CD4-positive, alpha-beta memory T cell (primary cell): ENCODE results near the gene ATM. TPM values are rescaled to one million over a fixed set of nuclear protein-coding genes. Genes with fewer than 3 reads are reported as not detected.

Source experiments
- CTCF ChIA-PET: fragments of 350-600 bp; sonication (Branson Sonifier 250); formaldehyde crosslinking; loops from one replicate; lab custom pipeline; 2021; ENCODE audit warnings: inconsistent platforms; ENCODE audit not compliant: partially characterized antibody; lab: Charles Lee
- POLR2A ChIA-PET: fragments of 350-600 bp; sonication (Branson Sonifier 250); formaldehyde crosslinking; loops from one replicate; lab custom pipeline; 2021; ENCODE audit not compliant: partially characterized antibody; lab: Charles Lee
- DNase-seq, 5 donors: peaks; one replicate each; pipeline versions ENCODE4 v3.0.0 to v3.0.0-alpha.2; 2020 to 2022; ENCODE audit warnings: mixed read lengths in 1 of 5
- H3K27ac ChIP-seq: one replicate; pipeline ENCODE4 v1.7.0; 2013; ENCODE audit warnings: low read depth, low read length
- H3K27me3 ChIP-seq: 2 replicates; pipeline ENCODE4 v1.7.0; 2013; ENCODE audit warnings: mild to moderate bottlenecking, low read length, moderate library complexity; ENCODE audit not compliant: insufficient read depth
- H3K36me3 ChIP-seq: 2 replicates; pipeline ENCODE4 v1.7.0; 2013; ENCODE audit warnings: mild to moderate bottlenecking, low read length, moderate library complexity; ENCODE audit not compliant: insufficient read depth
- H3K4me1 ChIP-seq: 2 replicates; pipeline ENCODE4 v1.7.0; 2013; ENCODE audit warnings: mild to moderate bottlenecking, low read length, moderate library complexity; ENCODE audit not compliant: insufficient read depth
- H3K4me3 ChIP-seq, 2 donors: one replicate each; pipeline ENCODE4 v1.7.0; 2013; ENCODE audit warnings: low read length in 2 of 2, mild to moderate bottlenecking in 1 of 2
- H3K9me3 ChIP-seq, 2 donors: one replicate each; pipeline ENCODE4 v1.7.0; 2013; ENCODE audit warnings: low read length in 2 of 2, control low read depth in 1 of 2; ENCODE audit not compliant: control insufficient read depth in 1 of 2
- H3K27ac Mint-ChIP-seq, 7 donors: one replicate each; pipeline ENCODE4 v1.8.0; 2020 to 2021; ENCODE audit warnings: mixed read lengths in 7 of 7, mild to moderate bottlenecking in 6 of 7, inconsistent platforms in 3 of 7, moderate library complexity in 3 of 7
- H3K27me3 Mint-ChIP-seq, 2 donors: one replicate each; pipeline ENCODE4 v1.8.0; 2020 to 2021; ENCODE audit warnings: mixed read lengths in 2 of 2
- H3K36me3 Mint-ChIP-seq, 2 donors: one replicate each; pipeline ENCODE4 v1.8.0; 2020 to 2021; ENCODE audit warnings: mixed read lengths in 2 of 2, inconsistent platforms in 1 of 2, mild to moderate bottlenecking in 1 of 2
- H3K4me1 Mint-ChIP-seq, 4 donors: one replicate each; pipeline ENCODE4 v1.8.0; 2020 to 2021; ENCODE audit warnings: mixed read lengths in 4 of 4, mild to moderate bottlenecking in 1 of 4
- H3K4me3 Mint-ChIP-seq, 8 donors: one replicate each; pipeline ENCODE4 v1.8.0; 2020 to 2021; ENCODE audit warnings: mixed read lengths in 8 of 8, mild to moderate bottlenecking in 7 of 8, moderate library complexity in 6 of 8, inconsistent platforms in 3 of 8
- H3K9me3 Mint-ChIP-seq, 8 donors: one replicate each; pipeline ENCODE4 v1.8.0; 2020 to 2021; ENCODE audit warnings: mixed read lengths in 8 of 8, mild to moderate bottlenecking in 5 of 8, inconsistent platforms in 3 of 8, moderate library complexity in 1 of 8
- intact Hi-C: fragments of 100-400 bp; cut with micrococcal nuclease; formaldehyde crosslinking; loops from one replicate; pipeline ENCODE4 v1.15.1; 2023
- polyA plus RNA-seq, 2 donors: library from polyadenylated mRNA; unstranded; fragments of 300-500 nt; fragmentation: Illumina TruSeq; gene quantifications; one replicate each; pipeline ENCODE4 v1.2.3, GENCODE V29; 2021
- total RNA-seq, 2 experiments: library from RNA; stranded (reverse); gene quantifications; one replicate each; pipeline ENCODE4 v1.2.3, GENCODE V29; 2021

The ATM gene
- total and polyA plus RNA-seq, 4 experiments from 2014 or later, result 48.6 to 555 (median 292) TPM

DNA sequence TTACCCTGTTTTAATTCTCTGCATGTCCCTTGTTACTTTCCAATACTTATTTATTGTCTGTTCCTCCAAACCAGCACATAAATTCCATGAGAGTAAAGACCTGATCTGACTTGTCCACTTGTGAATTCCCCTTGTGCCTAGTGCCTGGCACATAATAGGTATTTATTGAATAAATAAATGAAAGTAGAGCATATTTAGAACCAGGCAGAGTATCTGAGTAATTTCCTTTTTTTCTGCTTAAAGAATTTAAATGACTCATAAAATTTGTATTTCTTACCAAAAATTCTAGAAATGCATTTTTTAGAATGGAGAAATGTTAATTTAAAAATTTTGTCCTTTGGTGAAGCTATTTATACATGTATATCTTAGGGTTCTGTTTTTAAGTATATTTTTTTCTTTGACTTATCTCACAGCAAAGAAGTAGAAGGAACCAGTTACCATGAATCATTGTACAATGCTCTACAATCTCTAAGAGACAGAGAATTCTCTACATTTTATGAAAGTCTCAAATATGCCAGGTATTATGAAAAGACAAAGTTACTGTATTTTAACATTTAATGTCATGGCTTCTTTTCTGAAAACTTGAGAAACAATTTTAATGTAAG lies 96.8 kb downstream of the ATM start:
- Mint-ChIP-seq H3K27ac (peak overlapping the region in 5 of 7 donors; percentile 36 to 66 (median 52)), H3K4me3 (no peak overlapping the region), H3K9me3 (no peaks in the 10 kb centered on the region), H3K27me3 (no peaks in the 10 kb centered on the region), H3K36me3 (peaks cover 46 to 67% of the 10 kb centered on the region in 2 donors), H3K4me1 (peaks cover 0 to 4% (median 4%) of the 10 kb centered on the region in 4 donors)
- no peak for DNase-seq
- Histone ChIP-seq H3K27ac (no peak overlapping the region), H3K36me3 (peaks cover 56% of the 10 kb centered on the region), H3K27me3 (no peaks in the 10 kb centered on the region), H3K4me3 (no peak overlapping the region), H3K4me1 (no peaks in the 10 kb centered on the region), H3K9me3 (no peaks in the 10 kb centered on the region)
- ChIA-PET POLR2A (no interaction called here), CTCF (no interaction called here)
- intact Hi-C loops, result loop anchor here (5.0 kb wide), 1 partner anchor 37 kb away; no protein-coding TSS in a partner anchor

DNA sequence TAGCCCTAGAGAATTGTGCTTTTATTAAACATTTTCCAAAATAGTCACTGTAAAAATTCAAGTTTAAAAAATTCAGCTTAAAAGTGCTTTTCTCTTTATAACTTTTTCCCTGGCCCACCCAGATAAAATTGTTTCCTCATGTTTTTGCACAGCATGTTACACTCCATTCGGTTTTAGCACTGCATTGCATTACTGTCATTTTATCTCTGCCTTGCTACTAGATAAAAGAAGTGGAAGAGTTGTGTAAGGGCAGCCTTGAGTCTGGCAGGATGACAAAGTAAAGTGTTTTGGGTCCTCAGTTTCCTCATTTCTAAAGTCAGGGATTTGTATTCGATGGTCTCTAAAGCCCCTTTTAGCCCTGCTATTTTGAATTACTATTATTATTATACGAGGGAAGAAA lies 99.8 kb downstream of the ATM start:
- Mint-ChIP-seq H3K9me3 (no peaks in the 10 kb centered on the region), H3K4me1 (peaks cover 4% of the 10 kb centered on the region in 4 donors), H3K27me3 (no peaks in the 10 kb centered on the region), H3K36me3 (peaks cover 53 to 72% of the 10 kb centered on the region in 2 donors), H3K27ac (peak overlapping the region in 3 of 7 donors; percentile 4 to 57 (median 16)), H3K4me3 (no peak overlapping the region)
- Histone ChIP-seq H3K36me3 (peaks cover 56% of the 10 kb centered on the region), H3K27me3 (no peaks in the 10 kb centered on the region), H3K27ac (no peak overlapping the region), H3K4me3 (no peak overlapping the region), H3K4me1 (no peaks in the 10 kb centered on the region), H3K9me3 (no peaks in the 10 kb centered on the region)
- CTCF ChIA-PET, result no interaction called here
- DNase-seq, result no peak
- intact Hi-C loops, result loop anchor here (5.0 kb wide), 1 partner anchor 40 kb away; no protein-coding TSS in a partner anchor
- POLR2A ChIA-PET, result no interaction called here

DNA sequence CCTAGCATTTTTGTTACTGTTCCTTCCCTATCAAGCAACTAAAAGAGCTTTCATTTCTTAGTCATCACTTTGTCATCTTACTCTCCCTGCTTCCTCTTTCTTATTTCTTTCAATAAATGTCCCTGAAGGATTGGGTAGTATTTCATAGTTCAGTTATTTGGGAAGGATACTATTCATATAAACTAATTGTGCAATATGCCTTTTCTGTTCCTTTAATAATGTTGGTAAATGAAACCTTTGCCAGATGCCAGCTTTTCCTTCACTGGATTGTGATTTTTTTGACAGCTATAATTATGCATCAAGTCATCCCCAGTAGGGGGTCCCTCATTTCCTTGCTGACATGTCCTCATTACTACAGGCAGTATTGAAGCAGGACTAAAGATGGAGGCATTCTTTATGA lies 101.7 kb downstream of the ATM start:
- no peak for DNase-seq
- H3K4me1 Mint-ChIP-seq, result peaks cover under 1 to 4% (median 4%) of the 10 kb centered on the region in 4 donors
- peaks cover 60% of the 10 kb centered on the region for H3K36me3 ChIP-seq
- CTCF ChIA-PET, result interaction anchor here (0.7 kb wide), 1 partner anchor 279 kb away, joined by 3 read pairs; no protein-coding TSS in a partner anchor
- H3K4me3 ChIP-seq, result no peak overlapping the region
- no peak overlapping the region for H3K27ac ChIP-seq
- no peaks in the 10 kb centered on the region for H3K9me3 Mint-ChIP-seq
- no peaks in the 10 kb centered on the region for H3K27me3 Mint-ChIP-seq
- peaks cover 55 to 76% of the 10 kb centered on the region in 2 donors for H3K36me3 Mint-ChIP-seq
- H3K27ac Mint-ChIP-seq, result peak overlapping the region in 3 of 7 donors; percentile 17 to 53 (median 22)
- no peaks in the 10 kb centered on the region for H3K27me3 ChIP-seq
- no peak overlapping the region for H3K4me3 Mint-ChIP-seq
- H3K4me1 ChIP-seq, result no peaks in the 10 kb centered on the region
- intact Hi-C loops, result loop anchor here (5.0 kb wide), 1 partner anchor 42 kb away; no protein-coding TSS in a partner anchor
- POLR2A ChIA-PET, result no interaction called here
- H3K9me3 ChIP-seq, result no peaks in the 10 kb centered on the region

DNA sequence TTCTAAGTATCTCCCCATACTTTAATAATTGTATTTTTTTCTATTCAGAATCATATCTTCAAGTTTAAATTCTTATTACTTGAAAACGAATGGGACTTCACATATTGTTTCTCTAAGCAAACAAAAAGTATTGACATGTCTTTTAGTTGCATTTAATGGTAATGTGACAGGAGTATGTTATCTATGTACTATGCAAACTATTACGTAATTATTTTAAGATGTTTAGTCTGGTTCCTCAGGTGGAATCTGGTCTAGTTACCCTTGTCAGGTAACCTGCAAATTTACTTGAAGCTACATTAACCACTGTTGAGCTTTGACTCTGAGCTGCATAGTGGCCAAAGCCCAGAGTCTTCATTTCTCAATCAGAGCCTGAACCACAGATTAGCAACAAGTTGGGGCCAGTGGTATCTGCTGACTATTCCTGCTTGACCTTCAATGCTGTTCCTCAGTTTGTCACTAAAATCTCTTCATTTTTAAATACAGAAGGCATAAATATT lies 110.6 kb downstream of the ATM start:
- H3K36me3 ChIP-seq, result peaks cover 64% of the 10 kb centered on the region
- no peaks in the 10 kb centered on the region for H3K27me3 Mint-ChIP-seq
- intact Hi-C loops, result no loop called here
- no peaks in the 10 kb centered on the region for H3K9me3 Mint-ChIP-seq
- no peak overlapping the region for H3K27ac Mint-ChIP-seq
- ChIA-PET POLR2A (interaction anchor here (1.2 kb wide), 1 partner anchor 54 kb away, joined by 4 read pairs; no protein-coding TSS in a partner anchor), CTCF (interaction anchor here (1.0 kb wide), 1 partner anchor 23 kb away, joined by 3 read pairs; no protein-coding TSS in a partner anchor)
- H3K27me3 ChIP-seq, result no peaks in the 10 kb centered on the region
- H3K4me3 Mint-ChIP-seq, result no peak overlapping the region
- H3K4me3 ChIP-seq, result no peak overlapping the region
- no peaks in the 10 kb centered on the region for H3K9me3 ChIP-seq
- H3K36me3 Mint-ChIP-seq, result peaks cover 65 to 83% of the 10 kb centered on the region in 2 donors
- no peaks in the 10 kb centered on the region for H3K4me1 ChIP-seq
- no peak for DNase-seq
- H3K27ac ChIP-seq, result no peak overlapping the region
- H3K4me1 Mint-ChIP-seq, result peaks cover 0 to 4% (median 2%) of the 10 kb centered on the region in 4 donors

DNA sequence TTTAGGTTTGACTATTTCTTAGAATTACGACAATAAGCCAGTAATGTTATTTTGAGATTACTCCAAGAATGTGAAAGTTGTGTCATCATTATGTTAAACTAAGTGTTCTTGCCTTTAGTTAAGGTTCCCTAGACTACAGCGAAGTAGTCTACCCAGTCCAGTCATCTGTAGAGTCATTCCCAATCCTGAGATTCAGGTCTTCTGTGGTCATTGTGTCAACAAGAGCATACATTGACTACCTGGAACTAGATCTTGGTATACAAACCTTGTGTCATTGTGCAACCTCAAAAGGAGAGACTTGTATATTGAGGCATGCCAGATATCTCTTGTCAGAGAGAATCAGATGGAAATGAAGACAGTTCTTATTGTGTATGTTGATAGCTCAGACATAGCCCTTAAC lies 115.9 kb downstream of the ATM start:
- Histone ChIP-seq H3K27ac (no peak overlapping the region), H3K4me3 (no peak overlapping the region), H3K36me3 (peaks cover 29% of the 10 kb centered on the region), H3K9me3 (no peaks in the 10 kb centered on the region), H3K4me1 (no peaks in the 10 kb centered on the region), H3K27me3 (no peaks in the 10 kb centered on the region)
- Mint-ChIP-seq H3K4me1 (peaks cover 0 to 5% (median 2%) of the 10 kb centered on the region in 4 donors), H3K9me3 (no peaks in the 10 kb centered on the region), H3K27me3 (no peaks in the 10 kb centered on the region), H3K27ac (peak overlapping the region in 3 of 7 donors; percentile 17 to 37 (median 22)), H3K4me3 (no peak overlapping the region), H3K36me3 (peaks cover 35 to 53% of the 10 kb centered on the region in 2 donors)
- ChIA-PET POLR2A (interaction anchor here (0.6 to 1.1 kb wide), 2 partner anchors 47 to 118 kb away, joined by 3 to 4 read pairs; no protein-coding TSS in a partner anchor), CTCF (no interaction called here)
- intact Hi-C loops, result no loop called here
- DNase-seq, result no peak

DNA sequence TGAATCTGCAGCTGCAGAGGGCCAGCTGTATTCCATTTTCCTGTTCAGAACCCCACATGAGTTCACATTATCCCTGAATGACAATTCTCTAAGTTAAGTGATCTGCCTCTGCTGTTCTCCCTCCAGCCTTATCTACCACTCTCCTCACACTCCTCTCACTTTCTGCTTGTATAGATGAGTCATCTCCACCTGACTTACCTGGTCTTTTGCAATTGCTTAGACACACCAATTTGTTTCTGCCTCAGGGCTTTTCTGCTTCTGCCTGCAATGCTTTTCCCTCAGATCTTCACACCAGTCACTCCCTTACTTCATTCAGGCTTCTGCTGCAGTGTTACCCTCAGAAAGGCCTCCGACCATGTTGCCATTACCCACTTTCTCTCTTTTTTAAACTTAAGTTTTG lies 118.1 kb downstream of the ATM start:
- Histone ChIP-seq H3K9me3 (no peaks in the 10 kb centered on the region), H3K4me3 (no peak overlapping the region), H3K4me1 (no peaks in the 10 kb centered on the region), H3K27ac (no peak overlapping the region), H3K27me3 (no peaks in the 10 kb centered on the region), H3K36me3 (peaks cover 9% of the 10 kb centered on the region)
- Mint-ChIP-seq H3K27ac (peak overlapping the region in 5 of 7 donors; percentile 7 to 59 (median 45)), H3K4me1 (peaks cover 5 to 15% (median 12%) of the 10 kb centered on the region in 4 donors), H3K4me3 (no peak overlapping the region), H3K36me3 (peaks cover 26 to 50% of the 10 kb centered on the region in 2 donors), H3K9me3 (no peaks in the 10 kb centered on the region), H3K27me3 (no peaks in the 10 kb centered on the region)
- CTCF ChIA-PET, result no interaction called here
- intact Hi-C loops, result loop anchor here (5.0 kb wide), 1 partner anchor 306 kb away; no protein-coding TSS in a partner anchor
- POLR2A ChIA-PET, result no interaction called here
- DNase-seq, result no peak

DNA sequence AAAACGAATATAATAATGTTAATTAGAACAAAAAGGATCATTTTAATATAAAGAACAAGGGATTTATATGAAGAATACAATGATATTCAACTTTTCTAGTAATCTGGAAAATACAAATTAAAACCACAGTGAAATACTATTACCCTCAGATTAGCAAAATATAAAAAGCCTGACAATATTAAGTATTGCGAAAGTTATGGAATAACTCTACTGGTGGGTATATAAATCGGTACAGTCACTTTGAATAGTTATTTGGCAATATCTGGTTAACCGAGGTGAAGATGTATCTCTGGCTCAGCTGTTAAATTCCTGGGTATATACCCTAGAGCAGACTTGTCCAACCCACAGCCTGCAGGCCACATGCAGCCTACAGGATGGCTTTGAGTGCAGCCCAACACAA lies 118.8 kb downstream of the ATM start:
- Mint-ChIP-seq H3K27me3 (no peaks in the 10 kb centered on the region), H3K4me3 (no peak overlapping the region), H3K36me3 (peaks cover 28 to 51% of the 10 kb centered on the region in 2 donors), H3K4me1 (peaks cover 5 to 15% (median 11%) of the 10 kb centered on the region in 4 donors), H3K9me3 (no peaks in the 10 kb centered on the region), H3K27ac (no peak overlapping the region)
- Histone ChIP-seq H3K27me3 (no peaks in the 10 kb centered on the region), H3K9me3 (no peaks in the 10 kb centered on the region), H3K4me3 (no peak overlapping the region), H3K36me3 (peaks cover 8% of the 10 kb centered on the region), H3K27ac (no peak overlapping the region), H3K4me1 (no peaks in the 10 kb centered on the region)
- DNase-seq, result no peak
- intact Hi-C loops, result loop anchor here (5.0 kb wide), 1 partner anchor 306 kb away; no protein-coding TSS in a partner anchor
- POLR2A ChIA-PET, result interaction anchor here (1.7 kb wide), 1 partner anchor 118 kb away, joined by 4 read pairs; the partner anchor contains the start of gene ATM
- CTCF ChIA-PET, result interaction anchor here (1.3 kb wide), 1 partner anchor 13 kb away, joined by 5 read pairs; no protein-coding TSS in a partner anchor
